OCI-LY3 (cell line): ENCODE results near the gene ALKBH5.

Source experiments
- CTCF ChIP-seq: fragments of 200-600, 300-600 bp; sonication (generic); IDR thresholded peaks from 2 replicates; pipeline ENCODE4 v1.5.1; 2014; ENCODE audit warnings: antibody characterized with exemption, low read length, low read depth
- EZH2phosphoT487 ChIP-seq: fragments of 200-600 bp; shearing (Covaris generic); IDR thresholded peaks from 2 replicates; pipeline ENCODE4 v1.6.1; 2018; ENCODE audit warnings: antibody characterized with exemption, mixed run types, low read depth

- TF ChIP-seq CTCF (no peak), EZH2phosphoT487 (no peak)
These were observed 46.1 kb downstream of the ALKBH5 start for GRCh38 chr17:18229771-18230170.
